Astrocyte of the cerebellum (primary cell): Measurements from ENCODE around the gene TSC1.
A peak's percentile ranks its signal among the peaks of the same experiment; 100 is the strongest.

Source experiments
- DNase-seq: peaks from one replicate; pipeline ENCODE4 v3.0.0-alpha.2; 2011; ENCODE audit warnings: low read depth
- H3K4me3 ChIP-seq: 2 replicates; pipeline ENCODE4 v1.5.1; 2011; ENCODE audit warnings: mild to moderate bottlenecking, low read depth, low read length, moderate library complexity
- in situ Hi-C: cut with HindIII; loops from 2 replicates; pipeline ENCODE4 v1.10.0; 2017; ENCODE audit warnings: low sequenced_read_pairs
- TF ChIP-seq, protein P1 (sequence below): IDR thresholded peaks from 2 replicates; pipeline ENCODE4 v1.5.1; 2012; ENCODE audit warnings: low read length, low read depth, moderate library complexity, mild to moderate bottlenecking; ENCODE audit errors: missing control alignments

The TSC1 gene

GRCh38 chr9:132905726-132906125 is 38.7 kb downstream of the TSC1 start:
- in situ Hi-C loops, result no loop called here
- H3K4me3 ChIP-seq, result no peak overlapping the region
- TF ChIP-seq, protein P1, sequence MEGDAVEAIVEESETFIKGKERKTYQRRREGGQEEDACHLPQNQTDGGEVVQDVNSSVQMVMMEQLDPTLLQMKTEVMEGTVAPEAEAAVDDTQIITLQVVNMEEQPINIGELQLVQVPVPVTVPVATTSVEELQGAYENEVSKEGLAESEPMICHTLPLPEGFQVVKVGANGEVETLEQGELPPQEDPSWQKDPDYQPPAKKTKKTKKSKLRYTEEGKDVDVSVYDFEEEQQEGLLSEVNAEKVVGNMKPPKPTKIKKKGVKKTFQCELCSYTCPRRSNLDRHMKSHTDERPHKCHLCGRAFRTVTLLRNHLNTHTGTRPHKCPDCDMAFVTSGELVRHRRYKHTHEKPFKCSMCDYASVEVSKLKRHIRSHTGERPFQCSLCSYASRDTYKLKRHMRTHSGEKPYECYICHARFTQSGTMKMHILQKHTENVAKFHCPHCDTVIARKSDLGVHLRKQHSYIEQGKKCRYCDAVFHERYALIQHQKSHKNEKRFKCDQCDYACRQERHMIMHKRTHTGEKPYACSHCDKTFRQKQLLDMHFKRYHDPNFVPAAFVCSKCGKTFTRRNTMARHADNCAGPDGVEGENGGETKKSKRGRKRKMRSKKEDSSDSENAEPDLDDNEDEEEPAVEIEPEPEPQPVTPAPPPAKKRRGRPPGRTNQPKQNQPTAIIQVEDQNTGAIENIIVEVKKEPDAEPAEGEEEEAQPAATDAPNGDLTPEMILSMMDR, result no peak
- no peak for DNase-seq

DNA sequence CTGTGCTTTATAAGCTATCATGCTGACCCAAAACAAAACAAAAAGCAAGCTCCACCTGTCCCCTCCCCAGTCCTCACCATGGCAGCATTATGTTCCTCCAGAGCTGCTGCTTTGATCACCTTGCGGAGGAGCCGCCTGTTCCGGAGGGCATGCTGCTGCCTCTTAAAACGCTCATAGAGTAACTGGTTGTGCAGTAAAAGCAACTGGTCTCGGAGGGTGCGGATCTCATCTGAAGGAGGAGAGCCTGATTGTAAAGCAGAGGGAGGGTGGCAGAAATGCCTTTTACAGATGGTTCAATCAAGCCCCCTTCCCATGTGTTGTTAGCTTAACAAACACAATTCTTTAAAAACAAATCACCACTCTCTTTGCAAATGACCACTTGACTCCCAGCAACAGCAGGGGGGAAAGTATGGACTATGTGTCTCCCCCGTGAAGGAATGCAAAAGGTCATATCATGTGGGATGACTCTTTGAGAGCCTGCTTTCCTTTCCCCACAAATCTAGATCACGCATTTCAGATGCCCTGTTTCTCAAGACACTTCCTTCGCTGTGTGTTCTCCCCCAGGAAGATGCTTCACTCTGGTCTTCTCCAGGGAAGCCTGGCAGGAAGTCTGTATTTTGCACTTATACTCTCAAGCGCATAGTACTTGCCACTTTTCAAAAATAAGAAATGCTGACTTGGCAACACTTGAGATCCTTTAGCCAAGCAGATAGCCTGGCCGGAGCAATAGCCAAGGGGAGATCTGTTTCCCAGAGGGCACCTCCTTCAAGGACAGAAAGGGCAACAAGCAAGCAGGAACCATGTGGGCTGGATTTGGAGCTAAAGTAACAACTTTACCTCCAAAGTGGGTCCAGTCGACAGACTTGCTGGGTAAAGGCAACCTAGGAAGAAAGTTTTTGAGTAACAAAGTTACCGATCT is 40.6 kb downstream of the TSC1 start:
- in situ Hi-C loops, result no loop called here

GRCh38 chr9:132901858-132902831 is 42.3 kb downstream of the TSC1 start:
- DNase-seq, result peak; percentile 75
- in situ Hi-C loops, result no loop called here
- TF ChIP-seq, protein P1, result peak; percentile 91
- no peak overlapping the region for H3K4me3 ChIP-seq

More for the DNA sequence above, 40.6 kb downstream of the TSC1 start:
- H3K4me3 ChIP-seq, result no peak overlapping the region
- TF ChIP-seq, protein P1, result no peak
- no peak for DNase-seq

GRCh38 chr9:132898051-132898450 is 46.4 kb downstream of the TSC1 start:
- no peak overlapping the region for H3K4me3 ChIP-seq
- TF ChIP-seq, protein P1, result no peak
- in situ Hi-C loops, result no loop called here
- no peak for DNase-seq

GRCh38 chr9:132896906-132897305 is 47.5 kb downstream of the TSC1 start:
- DNase-seq, result no peak
- in situ Hi-C loops, result no loop called here
- no peak overlapping the region for H3K4me3 ChIP-seq
- TF ChIP-seq, protein P1, result no peak

DNA sequence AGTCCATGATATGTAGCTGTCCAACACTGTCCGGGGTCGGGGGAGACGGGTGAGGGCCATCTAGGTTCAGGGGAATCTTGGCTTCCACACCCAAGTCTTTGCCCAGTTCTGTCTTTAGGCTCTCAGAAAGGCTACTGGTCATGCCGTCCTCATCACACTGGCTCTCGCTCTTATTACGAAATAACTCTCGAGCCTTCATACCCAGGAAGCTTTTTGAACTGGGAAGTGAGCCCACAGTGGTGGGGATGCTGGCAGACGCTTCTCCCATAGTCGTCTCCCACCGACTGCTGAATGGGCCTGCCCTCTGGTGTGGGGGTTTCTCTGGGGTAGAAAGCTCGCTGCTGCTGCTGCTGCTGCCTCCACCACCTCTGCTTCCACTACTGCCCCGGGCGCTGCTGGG is 48.2 kb downstream of the TSC1 start:
- no peak overlapping the region for H3K4me3 ChIP-seq
- TF ChIP-seq, protein P1, result no peak
- in situ Hi-C loops, result no loop called here
- DNase-seq, result no peak
